Cardiac muscle cell (in vitro differentiated cells and primary cell): ENCODE data around the gene ITPR2. TPM values are rescaled to one million over a fixed set of nuclear protein-coding genes. Genes with fewer than 3 reads are reported as not detected.

Experiments used
- DNase-seq, 2 donors: peaks; one replicate each; pipeline versions ENCODE4 v3.0.0 to v3.0.0-alpha.2; 2010 to 2017; ENCODE audit warnings: low read depth in 1 of 2, low spot score in 1 of 2
- H3K27ac ChIP-seq: fragments of 200-600 bp; sonication (generic); 2 replicates; pipeline ENCODE4 v1.5.1; 2016
- H3K27me3 ChIP-seq: fragments of 200-600 bp; sonication (generic); 2 replicates; pipeline ENCODE4 v1.6.0; 2016; ENCODE audit warnings: control low read depth
- H3K36me3 ChIP-seq: fragments of 200-600 bp; sonication (generic); 2 replicates; pipeline ENCODE4 v1.5.1; 2016; ENCODE audit warnings: control low read depth
- H3K4me1 ChIP-seq: fragments of 200-600 bp; sonication (generic); 2 replicates; pipeline ENCODE4 v1.8.1; 2017; ENCODE audit warnings: low read depth, mild to moderate bottlenecking, mixed run types
- H3K4me3 ChIP-seq: fragments of 200-600 bp; sonication (generic); 2 replicates; pipeline ENCODE4 v1.5.1; 2016; ENCODE audit warnings: mild to moderate bottlenecking
- H3K9me3 ChIP-seq: fragments of 200-600 bp; sonication (generic); 2 replicates; pipeline ENCODE4 v1.5.1; 2017; ENCODE audit warnings: low read depth, mild to moderate bottlenecking, control low read depth
- CTCF ChIP-seq: IDR thresholded peaks from 2 replicates; pipeline ENCODE4 v1.5.1; 2012; ENCODE audit warnings: low read depth, mild to moderate bottlenecking, low read length
- polyA plus RNA-seq: library from polyadenylated mRNA; unstranded; fragments of >200 nt; fragmentation: Nextera tagmentation; extraction: Ambion mirVana; gene quantifications from 2 replicates; pipeline ENCODE4 v1.2.1, GENCODE V29; 2016
- total RNA-seq: library from RNA; depleted of rRNA; stranded (reverse); fragments of >200 nt; gene quantifications from 2 replicates; pipeline ENCODE4 v1.2.3, GENCODE V29; 2016

The ITPR2 gene
- total and polyA plus RNA-seq, 2 experiments from 2014 or later = 4.8 to 5.1 TPM

- H3K4me3 ChIP-seq = no peak overlapping the region
- H3K4me1 ChIP-seq = no peaks in the 10 kb centered on the region
- H3K36me3 ChIP-seq = no peaks in the 10 kb centered on the region
- no peak for TF ChIP-seq CTCF
- H3K9me3 ChIP-seq = no peaks in the 10 kb centered on the region
- peaks cover 2% of the 10 kb centered on the region for H3K27me3 ChIP-seq
- DNase-seq = no peak
- no peak overlapping the region for H3K27ac ChIP-seq
Measured at GRCh38 chr12:26428420-26428819, 404.6 kb downstream of the ITPR2 start.

- no peaks in the 10 kb centered on the region for H3K9me3 ChIP-seq
- H3K4me1 ChIP-seq = no peaks in the 10 kb centered on the region
- no peaks in the 10 kb centered on the region for H3K27me3 ChIP-seq
- no peak for TF ChIP-seq CTCF
- no peak overlapping the region for H3K27ac ChIP-seq
- no peak overlapping the region for H3K4me3 ChIP-seq
- no peaks in the 10 kb centered on the region for H3K36me3 ChIP-seq
- no peak for DNase-seq
Measured at GRCh38 chr12:26426652-26427051, 406.3 kb downstream of the ITPR2 start.

GRCh38 chr12:26425587-26426260, 407.3 kb downstream of the ITPR2 start:
- H3K9me3 ChIP-seq = no peaks in the 10 kb centered on the region
- H3K4me3 ChIP-seq = no peak overlapping the region
- H3K27ac ChIP-seq = no peak overlapping the region
- H3K27me3 ChIP-seq = no peaks in the 10 kb centered on the region
- H3K36me3 ChIP-seq = no peaks in the 10 kb centered on the region
- TF ChIP-seq CTCF = no peak
- H3K4me1 ChIP-seq = no peaks in the 10 kb centered on the region
- peak in 1 of 2 donors; percentile 43 for DNase-seq

- H3K36me3 ChIP-seq = no peaks in the 10 kb centered on the region
- H3K27ac ChIP-seq = no peak overlapping the region
- H3K4me1 ChIP-seq = no peaks in the 10 kb centered on the region
- no peaks in the 10 kb centered on the region for H3K27me3 ChIP-seq
- TF ChIP-seq CTCF = no peak
- DNase-seq = no peak
- H3K4me3 ChIP-seq = no peak overlapping the region
- H3K9me3 ChIP-seq = no peaks in the 10 kb centered on the region
Measured at GRCh38 chr12:26422839-26423398, 410.1 kb downstream of the ITPR2 start.

GRCh38 chr12:26416550-26416949, 416.4 kb downstream of the ITPR2 start:
- no peak for TF ChIP-seq CTCF
- Histone ChIP-seq H3K27ac (no peak overlapping the region), H3K36me3 (no peaks in the 10 kb centered on the region), H3K27me3 (no peaks in the 10 kb centered on the region), H3K4me3 (no peak overlapping the region), H3K4me1 (no peaks in the 10 kb centered on the region), H3K9me3 (no peaks in the 10 kb centered on the region)
- DNase-seq = no peak
